K562 (cell line): ENCODE results near the gene NMNAT1. TPM values are rescaled to one million over a fixed set of nuclear protein-coding genes. Genes with fewer than 3 reads are reported as not detected.

Experiments
- ARID2 ChIP-seq: fragments of 450-650 bp; IDR thresholded peaks from 2 replicates; pipeline ENCODE4 v1.6.1; 2017; ENCODE audit warnings: antibody characterized with exemption, mild to moderate bottlenecking
- ATF1 ChIP-seq, 2 experiments: fragments of 450-650 bp in 1 of 2; IDR thresholded peaks; 2 replicates each; pipeline ENCODE4 v1.6.1; 2016; ENCODE audit warnings: missing compliant biosample characterization in 1 of 2, missing genetic modification characterization in 1 of 2
- CHD2 ChIP-seq: IDR thresholded peaks from 2 replicates; pipeline ENCODE4 v1.6.1; 2011; ENCODE audit warnings: low read depth, low read length
- KAT7 ChIP-seq: sonication (generic); formaldehyde crosslinking; IDR thresholded peaks from 2 replicates; pipeline ENCODE4 v1.8.0; 2022; ENCODE audit warnings: missing genetic modification reagents, mild to moderate bottlenecking, borderline replicate concordance
- MYC ChIP-seq, 2 experiments: fragments of 250-450 bp in 1 of 2; sonication (Bioruptor Pico) in 1 of 2; IDR thresholded peaks; 2 replicates each; pipeline versions ENCODE4 v1.5.1 to v1.6.1; 2012 to 2021; ENCODE audit warnings: low read depth in 2 of 2, borderline replicate concordance in 1 of 2, improper control_type of control experiment in 1 of 2, low read length in 1 of 2, mild to moderate bottlenecking in 1 of 2, moderate library complexity in 1 of 2
- NONO ChIP-seq, 2 experiments: fragments of 200-400 bp in 1 of 2; fragments of 450-650 bp in 1 of 2; formaldehyde crosslinking in 1 of 2; IDR thresholded peaks; 2 replicates each; pipeline ENCODE4 v1.6.1; 2017; ENCODE audit warnings: low read depth in 2 of 2, mild to moderate bottlenecking in 2 of 2, moderate library complexity in 2 of 2, low read length in 1 of 2
- SAFB ChIP-seq: fragments of 200-400 bp; formaldehyde crosslinking; IDR thresholded peaks from 2 replicates; pipeline ENCODE4 v1.6.1; 2017; ENCODE audit warnings: low read depth, low read length, borderline replicate concordance
- SREBF1 ChIP-seq: fragments of 150-350 bp; IDR thresholded peaks from 2 replicates; pipeline ENCODE4 v1.6.1; 2014; ENCODE audit warnings: antibody characterized with exemption, low read depth, low read length, borderline replicate concordance
- SRF ChIP-seq, 2 experiments: fragments of 250-450, 450-650 bp in 1 of 2; sonication (Bioruptor Pico) in 1 of 2; sonication (generic) in 1 of 2; formaldehyde crosslinking; IDR thresholded peaks; 2 replicates each; pipeline versions ENCODE4 v1.5.0 to v1.5.1; 2020 to 2022; ENCODE audit warnings: mild to moderate bottlenecking in 1 of 2, missing genetic modification reagents in 1 of 2
- ZNF165 ChIP-seq: fragments of 250-450 bp; sonication (Bioruptor Pico); IDR thresholded peaks from 2 replicates; pipeline ENCODE4 v1.4.0; 2020; ENCODE audit warnings: borderline replicate concordance
- ZNF431 ChIP-seq: sonication (generic); formaldehyde crosslinking; IDR thresholded peaks from 2 replicates; pipeline ENCODE4 v1.8.0; 2022; ENCODE audit warnings: mild to moderate bottlenecking, missing genetic modification reagents
- polyA plus RNA-seq, 8 experiments: library from polyadenylated mRNA; depleted of rRNA in 4 of 8; stranded (reverse) in 5 of 8; unstranded in 3 of 8; fragments of >200 nt; fragmentation: Nextera tagmentation in 2 of 8; fragmentation: Illumina TruSeq in 1 of 8; extraction: Ambion mirVana in 2 of 8; extraction: Trizol in 1 of 8; gene quantifications; 2 replicates each; pipeline versions ENCODE4 v1.2.1 to v1.2.3, GENCODE V29; 2011 to 2014; ENCODE audit warnings: inconsistent platforms in 1 of 8, missing spikeins in 1 of 8
- total RNA-seq, 7 experiments: library from RNA; depleted of rRNA in 6 of 7; stranded (reverse); fragments of >200 nt in 6 of 7; fragmentation: Illumina TruSeq in 2 of 7; extraction: Trizol in 2 of 7; gene quantifications; 2 replicates each; pipeline versions ENCODE4 v1.2.1 to v1.2.3, GENCODE V29; 2011 to 2021; ENCODE audit warnings: low replicate concordance in 1 of 7
- TF ChIP-seq, protein P1 (sequence below): fragments of 250-450 bp; sonication (Bioruptor Pico); IDR thresholded peaks from 2 replicates; pipeline ENCODE4 v1.8.0; 2021; ENCODE audit warnings: borderline replicate concordance, mild to moderate bottlenecking, moderate library complexity; ENCODE audit not compliant: poor library complexity, severe bottlenecking
- TF ChIP-seq, protein P2 (sequence below): fragments of 450-650 bp; formaldehyde crosslinking; IDR thresholded peaks from 2 replicates; pipeline ENCODE4 v1.4.0; 2020; ENCODE audit warnings: mild to moderate bottlenecking, moderate library complexity
- TF ChIP-seq, protein P3 (sequence below): fragments of 250-450 bp; sonication (Bioruptor Pico); IDR thresholded peaks from 2 replicates; pipeline ENCODE4 v1.8.0; 2021; ENCODE audit warnings: moderate library complexity, mild to moderate bottlenecking, inconsistent platforms

Gene NMNAT1
- total and polyA plus RNA-seq, 9 of the 15 experiments (the other 6 are each of a cell fraction or from before 2014, with no cell fraction given): 5.1 to 14.6 (median 12.1) TPM

DNA sequence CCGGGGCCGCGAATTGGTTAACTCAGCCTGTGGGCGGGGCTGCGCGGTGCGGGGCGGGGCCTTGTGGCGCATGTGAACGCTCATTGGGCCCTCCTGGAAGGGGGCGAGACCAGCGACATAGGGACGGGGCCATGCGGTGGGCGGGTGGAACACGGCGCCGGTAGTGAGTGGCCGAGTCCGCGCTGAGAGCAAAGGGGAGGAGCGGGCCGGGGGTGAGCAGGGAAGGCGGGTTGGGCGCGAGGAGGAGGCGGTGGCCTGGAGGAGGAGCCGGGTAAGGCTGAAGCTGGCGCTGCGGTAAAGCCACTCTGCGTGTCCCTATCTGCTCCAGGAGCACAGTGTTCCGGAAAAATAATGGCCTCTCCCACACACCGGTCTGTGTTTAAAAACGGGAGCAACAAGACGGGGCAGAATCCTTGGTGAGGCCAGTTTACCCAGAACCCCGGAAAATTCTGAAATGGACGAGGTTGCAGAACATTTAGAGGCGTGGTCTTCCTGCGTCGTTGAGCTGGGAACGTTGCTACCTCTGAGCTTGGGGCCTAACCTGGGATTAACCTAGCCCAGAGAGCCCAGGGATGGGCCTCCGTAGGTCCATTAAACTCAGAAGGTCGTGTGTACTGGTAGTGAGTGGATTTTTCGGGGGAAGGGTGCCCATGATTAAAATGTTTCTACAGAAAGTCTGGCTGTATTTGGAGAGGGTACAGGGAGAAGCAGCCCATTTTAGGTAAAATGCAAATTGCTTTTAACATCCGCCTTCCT lies 32.7 kb upstream of the NMNAT1 start (continued):
- TF ChIP-seq, protein P1, sequence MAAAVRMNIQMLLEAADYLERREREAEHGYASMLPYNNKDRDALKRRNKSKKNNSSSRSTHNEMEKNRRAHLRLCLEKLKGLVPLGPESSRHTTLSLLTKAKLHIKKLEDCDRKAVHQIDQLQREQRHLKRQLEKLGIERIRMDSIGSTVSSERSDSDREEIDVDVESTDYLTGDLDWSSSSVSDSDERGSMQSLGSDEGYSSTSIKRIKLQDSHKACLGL (CRISPR knock-in tag): no peak
- TF ChIP-seq ATF1 (CRISPR knock-in tag; IDR thresholded peaks at IDR 0.05) (no peak), ATF1 (tag; IDR thresholded peaks at IDR 0.05) (peak; percentile 83), ZNF431 (CRISPR knock-in tag) (no peak), MYC (IDR thresholded peaks at IDR 0.05; ENCODE audit: low read depth, low read length) (peak; percentile 81; the same call in 1 of the 2 replicates), MYC (CRISPR knock-in tag; IDR thresholded peaks at IDR 0.05; ENCODE audit: borderline replicate concordance, low read depth) (peak; percentile 56; the same call in 1 of the 2 replicates), KAT7 (CRISPR knock-in tag) (peak; percentile 46; the same call in 1 of the 2 replicates), ZNF165 (CRISPR knock-in tag) (no peak), NONO (IDR thresholded peaks at IDR 0.05; ENCODE audit: low read depth in 2 of 2, low read length in 1 of 2) (peak; percentile 15 to 68; a peak in 1 of 4 replicates), SREBF1 (no peak), ARID2 (no peak), SAFB (no peak), SRF (CRISPR knock-in tag; IDR thresholded peaks at IDR 0.05) (peak; percentile 66 to 93; a peak in 2 of 4 replicates), CHD2 (no peak)
- TF ChIP-seq, protein P2, sequence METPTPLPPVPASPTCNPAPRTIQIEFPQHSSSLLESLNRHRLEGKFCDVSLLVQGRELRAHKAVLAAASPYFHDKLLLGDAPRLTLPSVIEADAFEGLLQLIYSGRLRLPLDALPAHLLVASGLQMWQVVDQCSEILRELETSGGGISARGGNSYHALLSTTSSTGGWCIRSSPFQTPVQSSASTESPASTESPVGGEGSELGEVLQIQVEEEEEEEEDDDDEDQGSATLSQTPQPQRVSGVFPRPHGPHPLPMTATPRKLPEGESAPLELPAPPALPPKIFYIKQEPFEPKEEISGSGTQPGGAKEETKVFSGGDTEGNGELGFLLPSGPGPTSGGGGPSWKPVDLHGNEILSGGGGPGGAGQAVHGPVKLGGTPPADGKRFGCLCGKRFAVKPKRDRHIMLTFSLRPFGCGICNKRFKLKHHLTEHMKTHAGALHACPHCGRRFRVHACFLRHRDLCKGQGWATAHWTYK (CRISPR knock-in tag): 0 out of 2 replicates have a peak, but pooled peaks have one; percentile 44
- TF ChIP-seq, protein P3, sequence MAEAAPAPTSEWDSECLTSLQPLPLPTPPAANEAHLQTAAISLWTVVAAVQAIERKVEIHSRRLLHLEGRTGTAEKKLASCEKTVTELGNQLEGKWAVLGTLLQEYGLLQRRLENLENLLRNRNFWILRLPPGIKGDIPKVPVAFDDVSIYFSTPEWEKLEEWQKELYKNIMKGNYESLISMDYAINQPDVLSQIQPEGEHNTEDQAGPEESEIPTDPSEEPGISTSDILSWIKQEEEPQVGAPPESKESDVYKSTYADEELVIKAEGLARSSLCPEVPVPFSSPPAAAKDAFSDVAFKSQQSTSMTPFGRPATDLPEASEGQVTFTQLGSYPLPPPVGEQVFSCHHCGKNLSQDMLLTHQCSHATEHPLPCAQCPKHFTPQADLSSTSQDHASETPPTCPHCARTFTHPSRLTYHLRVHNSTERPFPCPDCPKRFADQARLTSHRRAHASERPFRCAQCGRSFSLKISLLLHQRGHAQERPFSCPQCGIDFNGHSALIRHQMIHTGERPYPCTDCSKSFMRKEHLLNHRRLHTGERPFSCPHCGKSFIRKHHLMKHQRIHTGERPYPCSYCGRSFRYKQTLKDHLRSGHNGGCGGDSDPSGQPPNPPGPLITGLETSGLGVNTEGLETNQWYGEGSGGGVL (CRISPR knock-in tag): no peak
